Glomerular endothelial cell (primary cell): ENCODE measurements around the gene NRXN2. TPM values are rescaled to one million over a fixed set of nuclear protein-coding genes. Genes with fewer than 3 reads are reported as not detected.

Experiments
- DNase-seq: peaks from one replicate; pipeline ENCODE4 v3.0.0-alpha.2; 2011; ENCODE audit warnings: low read depth, low spot score; ENCODE audit errors: extremely low read depth
- total RNA-seq: library from RNA; depleted of rRNA; stranded (reverse); fragments of >200 nt; gene quantifications from 2 replicates; pipeline ENCODE4 v1.2.3, GENCODE V29; 2015

Gene NRXN2
- total RNA-seq: not detected in 2 replicates

- DNase-seq: no peak
Observed at GRCh38 chr11:64723117-64723906, at the start of gene NRXN2. NRXN2 (minus strand) TSS chr11:64723197; CDS start chr11:64713699, 9,498 bp downstream.

GRCh38 chr11:64772303-64773018, 49.5 kb upstream of the NRXN2 start:
- DNase-seq: no peak

GRCh38 chr11:64771861-64772260, 48.9 kb upstream of the NRXN2 start:
- DNase-seq: no peak

- no peak for DNase-seq
Observed at GRCh38 chr11:64770120-64770519, 47.1 kb upstream of the NRXN2 start.

GRCh38 chr11:64769283-64769682, 46.3 kb upstream of the NRXN2 start:
- DNase-seq: no peak

- no peak for DNase-seq
Observed at GRCh38 chr11:64768300-64768694, 45.3 kb upstream of the NRXN2 start.

- no peak for DNase-seq
Observed at GRCh38 chr11:64767344-64768299, 44.6 kb upstream of the NRXN2 start.

- DNase-seq: no peak
Observed at GRCh38 chr11:64766881-64767280, 43.9 kb upstream of the NRXN2 start.

- no peak for DNase-seq
Observed at GRCh38 chr11:64765851-64766665, 43.1 kb upstream of the NRXN2 start.

- no peak for DNase-seq
Observed at GRCh38 chr11:64765291-64765850, 42.4 kb upstream of the NRXN2 start.

GRCh38 chr11:64764753-64765152, 41.8 kb upstream of the NRXN2 start:
- DNase-seq: no peak

GRCh38 chr11:64764040-64764611, 41.1 kb upstream of the NRXN2 start:
- DNase-seq: no peak

- DNase-seq: no peak
Observed at GRCh38 chr11:64763526-64764039, 40.6 kb upstream of the NRXN2 start.

- DNase-seq: no peak
Observed at GRCh38 chr11:64762674-64763525, 39.9 kb upstream of the NRXN2 start.

- no peak for DNase-seq
Observed at GRCh38 chr11:64762277-64762673, 39.3 kb upstream of the NRXN2 start.

GRCh38 chr11:64760759-64761420, 37.9 kb upstream of the NRXN2 start:
- DNase-seq: no peak

- no peak for DNase-seq
Observed at GRCh38 chr11:64759722-64760719, 37.0 kb upstream of the NRXN2 start, which contains the start of gene PYGM. PYGM (minus strand) TSS chr11:64759974; CDS start chr11:64759898, 76 bp downstream.
